KMS-11 (cell line): Measurements from ENCODE around the gene SLC1A2.

Source experiments
- H2AFZ ChIP-seq: fragments of 200-600 bp; sonication (generic); 2 replicates; pipeline ENCODE4 v1.6.1; 2016; ENCODE audit warnings: antibody characterized with exemption, mixed run types, low read depth
- H3K27ac ChIP-seq: fragments of 200-600 bp; sonication (generic); 2 replicates; pipeline ENCODE4 v1.6.1; 2016; ENCODE audit warnings: mild to moderate bottlenecking, mixed run types
- H3K27me3 ChIP-seq: fragments of 200-600 bp; sonication (generic); 2 replicates; pipeline ENCODE4 v1.6.1; 2017; ENCODE audit warnings: mild to moderate bottlenecking, low read depth, mixed run types, moderate library complexity; ENCODE audit not compliant: insufficient read depth
- H3K36me3 ChIP-seq: fragments of 200-600 bp; sonication (generic); 2 replicates; pipeline ENCODE4 v1.6.1; 2017; ENCODE audit warnings: mild to moderate bottlenecking, mixed run types; ENCODE audit not compliant: insufficient read depth
- H3K4me1 ChIP-seq: fragments of 200-600 bp; sonication (generic); 2 replicates; pipeline ENCODE4 v1.6.1; 2016; ENCODE audit warnings: mild to moderate bottlenecking, low read depth, mixed run types; ENCODE audit not compliant: poor library complexity, severe bottlenecking
- H3K4me2 ChIP-seq: fragments of 200-600 bp; sonication (generic); 2 replicates; pipeline ENCODE4 v1.7.0; 2016; ENCODE audit warnings: mild to moderate bottlenecking, mixed run types
- H3K4me3 ChIP-seq: fragments of 200-600 bp; sonication (generic); IDR thresholded peaks from 2 replicates; pipeline ENCODE4 v1.6.1; 2017; ENCODE audit warnings: low read depth, low read length, mixed read lengths; ENCODE audit not compliant: insufficient read depth
- H3K79me2 ChIP-seq: fragments of 200-600 bp; sonication (generic); 2 replicates; pipeline ENCODE4 v1.6.1; 2016; ENCODE audit warnings: low read depth, mixed run types; ENCODE audit not compliant: insufficient read depth
- H3K9ac ChIP-seq: fragments of 200-600 bp; sonication (generic); 2 replicates; pipeline ENCODE4 v1.6.1; 2016; ENCODE audit warnings: mild to moderate bottlenecking, mixed run types
- H4K20me1 ChIP-seq: fragments of 200-600 bp; sonication (generic); 2 replicates; pipeline ENCODE4 v1.6.1; 2016; ENCODE audit warnings: mild to moderate bottlenecking, mixed run types; ENCODE audit not compliant: insufficient read depth
- TF ChIP-seq, protein P1 (sequence below): fragments of 200-600 bp; sonication (generic); conservative IDR thresholded peaks from 2 replicates; pipeline ENCODE4 v1.6.1; 2017; ENCODE audit warnings: low read depth, mild to moderate bottlenecking, antibody characterized with exemption, low read length, moderate library complexity, mixed read lengths

SLC1A2 gene

GRCh38 chr11:35347921-35348331 lies 71.4 kb downstream of the SLC1A2 start:
- no peak overlapping the region for H3K9ac ChIP-seq
- H4K20me1 ChIP-seq, result no peaks in the 10 kb centered on the region
- no peak overlapping the region for H3K4me2 ChIP-seq
- H3K79me2 ChIP-seq, result no peaks in the 10 kb centered on the region
- H3K4me1 ChIP-seq, result peaks cover under 1% of the 10 kb centered on the region
- no peak overlapping the region for H3K27ac ChIP-seq
- H3K27me3 ChIP-seq, result no peaks in the 10 kb centered on the region
- H3K4me3 ChIP-seq, result no peak overlapping the region
- TF ChIP-seq, protein P1, sequence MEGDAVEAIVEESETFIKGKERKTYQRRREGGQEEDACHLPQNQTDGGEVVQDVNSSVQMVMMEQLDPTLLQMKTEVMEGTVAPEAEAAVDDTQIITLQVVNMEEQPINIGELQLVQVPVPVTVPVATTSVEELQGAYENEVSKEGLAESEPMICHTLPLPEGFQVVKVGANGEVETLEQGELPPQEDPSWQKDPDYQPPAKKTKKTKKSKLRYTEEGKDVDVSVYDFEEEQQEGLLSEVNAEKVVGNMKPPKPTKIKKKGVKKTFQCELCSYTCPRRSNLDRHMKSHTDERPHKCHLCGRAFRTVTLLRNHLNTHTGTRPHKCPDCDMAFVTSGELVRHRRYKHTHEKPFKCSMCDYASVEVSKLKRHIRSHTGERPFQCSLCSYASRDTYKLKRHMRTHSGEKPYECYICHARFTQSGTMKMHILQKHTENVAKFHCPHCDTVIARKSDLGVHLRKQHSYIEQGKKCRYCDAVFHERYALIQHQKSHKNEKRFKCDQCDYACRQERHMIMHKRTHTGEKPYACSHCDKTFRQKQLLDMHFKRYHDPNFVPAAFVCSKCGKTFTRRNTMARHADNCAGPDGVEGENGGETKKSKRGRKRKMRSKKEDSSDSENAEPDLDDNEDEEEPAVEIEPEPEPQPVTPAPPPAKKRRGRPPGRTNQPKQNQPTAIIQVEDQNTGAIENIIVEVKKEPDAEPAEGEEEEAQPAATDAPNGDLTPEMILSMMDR, result no peak
- no peaks in the 10 kb centered on the region for H3K36me3 ChIP-seq
- no peak overlapping the region for H2AFZ ChIP-seq

- no peaks in the 10 kb centered on the region for H3K27me3 ChIP-seq
- no peak overlapping the region for H3K9ac ChIP-seq
- H3K79me2 ChIP-seq, result no peaks in the 10 kb centered on the region
- no peak overlapping the region for H3K27ac ChIP-seq
- H4K20me1 ChIP-seq, result no peaks in the 10 kb centered on the region
- H2AFZ ChIP-seq, result no peak overlapping the region
- H3K4me3 ChIP-seq, result no peak overlapping the region
- no peaks in the 10 kb centered on the region for H3K36me3 ChIP-seq
- TF ChIP-seq, protein P1, result no peak
- peaks cover 4% of the 10 kb centered on the region for H3K4me1 ChIP-seq
- H3K4me2 ChIP-seq, result no peak overlapping the region
These were observed 72.0 kb downstream of the SLC1A2 start for GRCh38 chr11:35347173-35347878.

GRCh38 chr11:35346472-35347156 lies 72.7 kb downstream of the SLC1A2 start:
- Histone ChIP-seq H3K27ac (no peak overlapping the region), H2AFZ (no peak overlapping the region), H3K4me2 (no peak overlapping the region), H3K9ac (no peak overlapping the region), H3K4me1 (peaks cover 4% of the 10 kb centered on the region), H3K36me3 (no peaks in the 10 kb centered on the region), H3K4me3 (no peak overlapping the region), H4K20me1 (no peaks in the 10 kb centered on the region), H3K27me3 (no peaks in the 10 kb centered on the region), H3K79me2 (no peaks in the 10 kb centered on the region)
- TF ChIP-seq, protein P1, result no peak

DNA sequence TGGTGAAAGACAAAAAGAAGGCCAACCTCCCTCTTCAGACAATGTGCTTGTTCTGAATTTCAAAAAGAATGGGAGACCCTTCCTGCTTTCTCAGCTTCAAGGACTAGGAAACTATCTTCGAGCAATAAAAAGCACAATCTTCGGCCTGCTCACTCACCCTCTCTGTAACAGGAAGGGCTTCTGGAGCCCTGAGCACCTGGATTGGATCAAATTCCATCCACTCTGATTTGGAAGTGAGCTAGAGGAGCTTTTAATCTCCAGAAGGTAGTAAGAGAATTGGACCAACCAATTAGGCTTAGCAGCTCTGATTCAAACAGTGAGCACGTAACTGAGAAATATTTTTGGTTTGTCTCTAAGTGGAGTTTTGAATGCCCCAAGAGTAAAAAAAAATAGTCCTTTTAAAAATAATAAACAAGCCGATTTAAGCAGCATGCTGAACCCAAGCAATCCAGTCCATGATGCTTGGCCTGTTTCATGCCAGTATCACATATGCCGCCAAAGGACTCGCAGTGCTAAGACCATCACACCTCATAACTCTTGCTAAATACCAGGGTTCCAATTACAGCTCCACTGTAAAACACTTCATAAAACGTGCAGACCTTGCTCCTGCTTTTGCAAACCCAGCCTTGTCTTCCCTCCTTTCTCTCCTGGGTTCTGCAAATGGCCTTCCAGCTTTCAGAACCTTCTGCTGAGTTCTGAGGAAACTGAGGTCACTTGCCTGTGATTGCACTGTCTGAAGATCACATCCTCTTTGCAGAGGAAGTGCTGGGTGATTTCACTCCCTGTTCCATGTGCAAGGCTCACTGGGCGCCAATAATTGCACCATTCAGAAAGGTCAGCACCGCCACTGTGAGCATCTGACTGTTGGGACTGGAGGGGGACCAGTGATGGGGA lies 74.4 kb downstream of the SLC1A2 start:
- H4K20me1 ChIP-seq, result no peaks in the 10 kb centered on the region
- H3K9ac ChIP-seq, result no peak overlapping the region
- no peak overlapping the region for H2AFZ ChIP-seq
- H3K4me1 ChIP-seq, result peaks cover 4% of the 10 kb centered on the region
- no peak overlapping the region for H3K27ac ChIP-seq
- H3K79me2 ChIP-seq, result no peaks in the 10 kb centered on the region
- no peaks in the 10 kb centered on the region for H3K36me3 ChIP-seq
- no peak overlapping the region for H3K4me3 ChIP-seq
- no peak overlapping the region for H3K4me2 ChIP-seq
- TF ChIP-seq, protein P1, result no peak
- no peaks in the 10 kb centered on the region for H3K27me3 ChIP-seq
